HG03066 (cell line): ENCODE measurements around the gene IL1RAPL1.

Experiments
- ATAC-seq: cut with Tn5 transposase; IDR thresholded peaks from one replicate; pipeline ENCODE4 v1.9.1; 2021; ENCODE audit warnings: low read depth; ENCODE audit not compliant: unreplicated experiment

Gene IL1RAPL1

GRCh38 chrX:28946846-28947245 lies 359.6 kb downstream of the IL1RAPL1 start:
- no peak for ATAC-seq

GRCh38 chrX:28960063-28960462 lies 372.8 kb downstream of the IL1RAPL1 start:
- no peak for ATAC-seq

GRCh38 chrX:28966331-28966730 lies 379.1 kb downstream of the IL1RAPL1 start:
- ATAC-seq = no peak

GRCh38 chrX:28969126-28969525 lies 381.9 kb downstream of the IL1RAPL1 start:
- no peak for ATAC-seq

GRCh38 chrX:28979877-28980276 lies 392.6 kb downstream of the IL1RAPL1 start:
- ATAC-seq = no peak

DNA sequence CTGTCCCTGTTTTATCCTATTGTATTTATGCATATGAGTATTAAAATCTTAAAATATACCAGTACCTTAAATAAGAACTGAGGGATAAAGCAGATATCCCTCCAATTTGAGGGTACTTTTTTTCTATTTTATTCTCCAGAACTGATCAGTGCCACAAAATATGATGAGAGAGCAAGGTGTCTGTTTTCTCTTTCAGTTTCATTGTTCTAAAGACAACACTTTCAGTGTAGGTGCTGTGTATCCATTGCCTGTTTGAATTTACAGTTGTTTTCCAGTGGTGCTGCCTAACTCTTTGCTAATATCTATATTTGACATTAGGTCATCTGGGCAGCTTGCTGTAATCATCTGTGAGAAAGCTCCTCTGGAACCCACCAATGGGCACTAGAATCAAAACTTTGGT lies 394.7 kb downstream of the IL1RAPL1 start:
- no peak for ATAC-seq

- no peak for ATAC-seq
Observed at GRCh38 chrX:28988246-28988645, 401.0 kb downstream of the IL1RAPL1 start.

DNA sequence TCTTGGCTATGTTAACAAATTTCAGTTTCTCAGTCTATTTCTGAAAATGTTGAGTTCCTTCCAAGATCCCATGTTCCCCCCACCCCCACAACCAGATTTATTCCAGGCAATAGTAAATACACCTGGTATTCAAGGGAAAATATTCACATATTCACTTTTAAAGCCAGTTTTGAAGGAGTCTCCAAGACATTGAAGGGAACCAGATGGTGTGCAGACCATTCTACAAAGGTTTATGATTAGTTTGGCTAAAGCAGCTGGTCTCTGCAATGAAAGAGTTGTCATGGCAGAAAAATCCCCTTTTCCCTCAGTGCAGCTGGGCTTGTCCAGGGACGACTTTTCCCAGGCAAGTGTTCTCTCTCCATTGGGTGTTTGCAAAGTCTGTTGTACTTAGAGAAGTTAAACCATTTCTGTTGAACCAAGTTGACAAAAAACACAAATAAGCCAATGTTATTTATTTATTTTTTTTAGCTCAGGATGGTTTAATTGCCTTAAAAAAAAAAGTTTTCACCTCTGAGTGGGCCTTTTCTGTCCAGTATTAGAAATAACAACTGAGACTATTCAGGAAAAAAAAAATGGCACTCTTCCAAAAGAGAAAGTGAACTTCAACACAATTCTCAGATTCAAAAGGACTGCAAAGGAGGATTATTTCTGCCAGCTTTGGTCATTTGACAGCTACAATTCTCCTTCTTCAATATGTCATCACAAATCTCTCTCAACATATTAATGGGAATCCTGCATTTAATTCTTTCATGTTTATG lies 410.6 kb downstream of the IL1RAPL1 start:
- no peak for ATAC-seq

DNA sequence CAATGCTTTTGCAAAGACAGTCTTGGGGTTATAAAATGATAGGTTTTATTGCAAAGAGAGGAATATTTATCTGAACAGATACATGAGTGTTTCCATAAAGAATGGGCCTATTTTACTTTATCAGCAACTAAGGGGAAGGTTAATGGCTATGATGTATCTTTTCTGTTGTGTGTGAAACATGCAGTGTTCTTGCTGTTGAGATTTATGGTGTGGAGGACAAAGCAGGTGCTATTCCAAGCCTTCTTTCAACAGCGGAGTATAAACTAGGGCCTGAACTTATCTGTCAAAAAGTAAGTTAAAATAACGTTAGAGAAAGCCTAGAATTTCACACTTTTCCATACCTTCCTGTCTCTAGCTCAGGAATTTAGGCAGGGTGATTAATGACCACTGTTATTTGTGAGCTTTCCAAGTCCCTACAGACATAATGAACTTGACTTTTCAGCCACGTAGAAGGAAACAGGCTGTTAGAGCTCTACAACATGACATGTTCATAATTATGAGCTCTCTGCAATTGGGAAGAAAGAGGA lies 411.4 kb downstream of the IL1RAPL1 start:
- ATAC-seq = no peak

GRCh38 chrX:29012867-29013266 lies 425.6 kb downstream of the IL1RAPL1 start:
- ATAC-seq = no peak

GRCh38 chrX:29023207-29023606 lies 436.0 kb downstream of the IL1RAPL1 start:
- no peak for ATAC-seq

GRCh38 chrX:29024871-29025270 lies 437.6 kb downstream of the IL1RAPL1 start:
- no peak for ATAC-seq

DNA sequence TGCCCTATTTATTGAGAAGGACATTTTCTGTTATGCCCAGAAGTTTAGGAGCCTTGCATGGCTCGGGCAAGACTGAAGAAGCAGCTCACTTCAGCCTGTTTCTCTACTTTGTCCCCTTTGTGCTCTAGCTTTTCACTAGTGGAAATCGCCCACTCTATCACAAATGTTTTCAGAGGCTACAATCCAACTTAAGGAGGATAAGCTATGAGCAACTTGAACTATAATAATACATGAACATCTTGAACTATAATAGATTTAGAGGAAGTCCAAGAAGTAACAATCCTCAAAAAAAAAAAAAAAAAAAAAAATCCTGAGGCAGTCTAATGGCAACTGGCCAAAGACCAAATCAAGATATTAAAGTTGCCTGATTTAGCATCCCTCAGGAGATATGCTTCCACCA lies 452.3 kb downstream of the IL1RAPL1 start:
- no peak for ATAC-seq

- ATAC-seq = no peak
Observed at GRCh38 chrX:29040160-29040559, 452.9 kb downstream of the IL1RAPL1 start.

GRCh38 chrX:29042341-29042740 lies 455.1 kb downstream of the IL1RAPL1 start:
- no peak for ATAC-seq

GRCh38 chrX:29043746-29044145 lies 456.5 kb downstream of the IL1RAPL1 start:
- ATAC-seq = no peak

- ATAC-seq = no peak
Observed at GRCh38 chrX:29044423-29045184, 457.4 kb downstream of the IL1RAPL1 start.

GRCh38 chrX:29065477-29065876 lies 478.2 kb downstream of the IL1RAPL1 start:
- no peak for ATAC-seq

DNA sequence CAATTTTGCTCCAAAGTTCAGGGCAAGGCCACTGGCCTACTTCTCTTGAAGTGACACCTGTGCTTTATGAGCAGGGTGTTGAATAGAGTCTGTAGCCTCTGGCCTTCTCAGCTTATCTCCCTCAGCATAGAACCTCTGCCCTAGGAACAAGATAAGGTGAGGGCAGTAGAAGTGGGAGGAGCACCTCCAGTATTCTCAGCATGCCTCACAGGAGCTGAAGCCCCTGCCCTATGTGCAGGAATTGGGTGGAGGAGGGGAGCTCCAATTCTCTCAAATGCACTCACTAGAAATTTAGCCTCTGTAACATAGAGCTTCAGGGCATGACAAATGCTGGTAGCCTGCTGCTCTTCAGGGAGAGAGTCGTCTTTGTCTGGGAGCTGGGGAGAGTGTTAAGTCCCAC lies 479.3 kb downstream of the IL1RAPL1 start:
- ATAC-seq = no peak

GRCh38 chrX:29067351-29067750 lies 480.1 kb downstream of the IL1RAPL1 start:
- no peak for ATAC-seq

DNA sequence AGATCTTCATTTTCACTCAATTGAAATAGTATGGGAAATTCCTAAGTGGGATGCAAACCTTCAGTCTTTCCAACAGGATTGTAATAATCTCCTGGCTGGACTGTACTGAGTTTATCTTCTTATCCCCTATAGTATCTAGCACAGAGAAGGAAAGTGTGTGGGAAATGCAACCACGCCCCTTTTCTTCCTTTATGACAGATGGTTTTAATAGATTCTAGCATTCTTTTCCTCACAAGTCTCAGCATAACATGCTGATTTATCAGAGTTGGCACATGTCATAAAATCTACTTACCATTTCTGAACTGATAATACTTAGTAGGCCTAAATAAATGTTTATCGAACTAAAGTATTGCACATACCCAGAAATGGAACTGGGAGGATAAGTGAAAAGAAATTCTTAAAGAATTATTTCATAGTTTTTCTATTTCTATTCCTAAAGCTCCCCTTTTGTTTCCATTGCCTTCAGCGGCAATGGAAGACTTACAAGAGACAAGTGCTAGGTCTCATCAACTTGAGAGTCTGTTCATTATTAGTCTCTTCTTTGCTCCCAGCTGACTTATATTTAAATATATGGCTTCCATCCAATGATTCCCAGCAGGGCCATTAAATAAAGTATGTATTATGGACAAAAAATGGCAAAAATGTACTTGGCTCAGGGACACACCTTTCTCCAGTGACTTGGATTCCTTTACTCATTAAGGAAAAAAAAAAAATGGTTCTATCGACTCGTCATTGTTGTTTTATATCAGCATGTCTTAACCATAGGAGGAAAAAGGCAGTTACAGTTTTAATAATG lies 484.5 kb downstream of the IL1RAPL1 start:
- no peak for ATAC-seq
